SJCRH30 (cell line): ENCODE measurements around the gene HCRTR1. TPM values are rescaled to one million over a fixed set of nuclear protein-coding genes. Genes with fewer than 3 reads are reported as not detected.
"Not testable (repeated sequence)": the region's sequence is repeated elsewhere in the genome, so short reads cannot be mapped to it uniquely, and the experiment has no call there.

Experiments used
- DNase-seq, 2 experiments: peaks; one replicate each; pipeline ENCODE4 v3.0.0-alpha.2; 2015 to 2020
- H3K27ac ChIP-seq: fragments of 250-450 bp; sonication (Bioruptor Pico); 2 replicates; pipeline ENCODE4 v1.5.1; 2020; ENCODE audit warnings: mild to moderate bottlenecking, moderate library complexity
- H3K27me3 ChIP-seq: fragments of 250-450 bp; sonication (Bioruptor Pico); 2 replicates; pipeline ENCODE4 v1.5.1; 2020; ENCODE audit warnings: mild to moderate bottlenecking, moderate library complexity
- H3K36me3 ChIP-seq: fragments of 250-450 bp; sonication (Bioruptor Pico); 2 replicates; pipeline ENCODE4 v1.5.1; 2020; ENCODE audit warnings: mild to moderate bottlenecking, moderate library complexity
- H3K4me1 ChIP-seq: fragments of 250-450 bp; sonication (Bioruptor Pico); 2 replicates; pipeline ENCODE4 v1.5.1; 2020; ENCODE audit warnings: mild to moderate bottlenecking, moderate library complexity
- H3K4me3 ChIP-seq: fragments of 250-450 bp; sonication (Bioruptor Pico); 2 replicates; pipeline ENCODE4 v1.5.1; 2020; ENCODE audit warnings: mild to moderate bottlenecking, moderate library complexity
- H3K9me3 ChIP-seq: fragments of 250-450 bp; sonication (Bioruptor Pico); replicated peaks from 2 replicates; pipeline ENCODE4 v1.5.1; 2020; ENCODE audit warnings: mild to moderate bottlenecking, moderate library complexity
- total RNA-seq: library from RNA; depleted of rRNA; stranded (reverse); fragments of >200 nt; shearing (Covaris generic); gene quantifications from 2 replicates; pipeline ENCODE4 v1.2.3, GENCODE V29; 2014

The HCRTR1 gene
- total RNA-seq, 1 experiment from 2014 or later, result not detected

- no peak for DNase-seq
- H3K27ac ChIP-seq, result no peak overlapping the region
- H3K4me1 ChIP-seq, result peaks cover 27% of the 10 kb centered on the region
- no peaks in the 10 kb centered on the region for H3K9me3 ChIP-seq
- H3K4me3 ChIP-seq, result no peak overlapping the region
- no peaks in the 10 kb centered on the region for H3K36me3 ChIP-seq
- H3K27me3 ChIP-seq, result 0 out of 2 replicates have a peak, but pooled peaks cover 4% of the 10 kb centered on the region
Measured at GRCh38 chr1:31586376-31587327, 30.8 kb upstream of the HCRTR1 start.

DNA sequence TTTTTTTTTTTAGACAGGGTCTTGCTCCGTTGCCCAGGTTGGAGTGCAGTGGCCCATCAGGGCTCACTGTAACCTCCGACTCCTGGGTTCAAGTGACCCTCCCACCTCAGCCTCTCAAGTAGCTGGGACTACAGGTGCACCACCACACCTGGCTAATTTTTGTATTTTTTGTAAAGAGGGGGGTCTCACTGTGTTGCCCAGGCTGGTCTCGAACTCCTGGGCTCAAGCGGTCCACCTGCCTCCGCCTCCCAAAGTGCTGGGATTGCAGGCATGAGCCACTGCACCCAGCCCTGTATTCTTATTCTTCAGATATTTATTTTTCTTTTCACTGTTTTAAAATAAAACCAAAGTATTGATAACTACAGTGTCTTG is 30.2 kb upstream of the HCRTR1 start:
- not testable (repeated sequence) for H3K27me3 ChIP-seq, H3K9me3 ChIP-seq, H3K4me3 ChIP-seq, H3K36me3 ChIP-seq, H3K27ac ChIP-seq, DNase-seq
- peaks cover 33% of the 10 kb centered on the region for H3K4me1 ChIP-seq

GRCh38 chr1:31587720-31588423 is 29.6 kb upstream of the HCRTR1 start:
- DNase-seq, result peak; percentile 41 to 53
- Histone ChIP-seq H3K4me1 (peaks cover 37% of the 10 kb centered on the region), H3K4me3 (no peak overlapping the region), H3K36me3 (no peaks in the 10 kb centered on the region), H3K27ac (no peak overlapping the region), H3K27me3 (no peaks in the 10 kb centered on the region), H3K9me3 (no peaks in the 10 kb centered on the region)

DNA sequence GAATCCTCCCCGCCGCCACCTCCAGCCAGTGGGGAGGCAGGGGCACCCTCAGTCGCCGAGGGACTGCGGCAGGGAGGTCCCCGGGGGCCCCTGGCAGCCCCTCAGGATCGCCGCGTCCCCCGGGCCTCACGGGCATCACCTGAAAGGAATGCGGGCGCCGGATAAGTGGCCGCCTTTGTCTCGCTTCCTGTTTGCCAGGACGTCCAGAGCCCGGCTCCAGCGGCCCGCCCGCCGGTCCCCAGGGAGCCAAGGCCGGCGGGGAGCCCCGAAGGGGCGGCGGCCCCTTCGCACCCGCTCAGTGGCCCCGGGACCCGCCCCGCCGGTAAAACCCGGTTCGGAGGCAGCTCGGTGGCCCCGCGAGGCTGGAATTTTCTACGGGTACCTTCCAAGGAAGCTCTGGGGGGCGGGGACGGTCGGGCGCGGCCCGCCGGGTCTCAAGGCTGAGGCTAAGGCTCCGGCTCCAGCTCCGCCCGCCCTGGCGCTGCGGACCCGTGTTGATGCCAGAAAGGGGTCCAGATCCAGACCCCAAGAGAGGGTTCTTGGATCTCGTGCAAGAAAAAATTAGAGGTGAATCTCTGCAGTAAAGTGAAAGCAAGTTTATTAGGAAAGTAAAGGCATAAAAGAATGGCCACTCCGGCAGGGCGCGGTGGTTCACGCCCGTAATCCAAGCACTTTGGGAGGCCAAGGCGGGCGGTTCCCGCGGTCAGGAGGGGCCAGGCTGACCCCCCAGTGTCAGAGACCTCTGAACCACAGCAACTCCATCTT is 28.6 kb upstream of the HCRTR1 start:
- H3K4me1 ChIP-seq, result peaks cover 31% of the 10 kb centered on the region

GRCh38 chr1:31591425-31592093 is 25.9 kb upstream of the HCRTR1 start:
- DNase-seq, result peak; percentile 67 to 77
- H3K27ac ChIP-seq, result peak overlapping the region; percentile 78

More for the DNA sequence above, 28.6 kb upstream of the HCRTR1 start:
- Histone ChIP-seq H3K27ac (no peak overlapping the region), H3K9me3 (no peaks in the 10 kb centered on the region), H3K36me3 (no peaks in the 10 kb centered on the region), H3K4me3 (no peak overlapping the region), H3K27me3 (no peaks in the 10 kb centered on the region)
- no peak for DNase-seq

DNA sequence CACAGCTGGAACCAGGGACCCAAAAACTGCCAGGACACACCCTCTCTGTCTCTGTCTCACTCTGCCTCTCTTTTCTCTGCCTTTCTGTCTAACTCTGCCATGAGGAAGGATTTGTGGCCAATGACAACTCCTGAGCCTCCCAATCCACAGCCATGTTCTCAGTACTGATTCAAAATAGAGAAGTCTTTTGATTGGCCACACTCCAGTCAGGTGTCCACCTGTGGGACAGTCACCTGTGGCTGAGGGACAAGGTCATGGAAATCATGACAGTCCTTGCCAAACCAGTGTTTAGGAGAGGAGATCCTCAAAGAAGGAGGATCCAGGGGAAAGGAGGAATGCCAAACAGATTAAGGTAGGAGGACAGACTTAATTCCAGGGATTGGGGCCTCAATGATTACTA is 25.4 kb upstream of the HCRTR1 start:
- H3K9me3 ChIP-seq, result no peaks in the 10 kb centered on the region
- H3K4me1 ChIP-seq, result peaks cover 23% of the 10 kb centered on the region
- DNase-seq, result no peak
- no peak overlapping the region for H3K4me3 ChIP-seq
- H3K27me3 ChIP-seq, result peaks cover 9% of the 10 kb centered on the region; the same call in 1 of the 2 replicates
- no peaks in the 10 kb centered on the region for H3K36me3 ChIP-seq
- H3K27ac ChIP-seq, result peak overlapping the region; percentile 78

More at GRCh38 chr1:31591425-31592093, 25.9 kb upstream of the HCRTR1 start:
- no peak overlapping the region for H3K4me3 ChIP-seq
- no peaks in the 10 kb centered on the region for H3K36me3 ChIP-seq
- H3K27me3 ChIP-seq, result peaks cover 5% of the 10 kb centered on the region; the same call in 1 of the 2 replicates
- H3K9me3 ChIP-seq, result no peaks in the 10 kb centered on the region
- H3K4me1 ChIP-seq, result peaks cover 23% of the 10 kb centered on the region

- Histone ChIP-seq H3K9me3 (no peaks in the 10 kb centered on the region), H3K36me3 (no peaks in the 10 kb centered on the region), H3K27me3 (peaks cover 9% of the 10 kb centered on the region; the same call in 1 of the 2 replicates), H3K27ac (no peak overlapping the region), H3K4me3 (no peak overlapping the region), H3K4me1 (peaks cover 23% of the 10 kb centered on the region)
- no peak for DNase-seq
Measured at GRCh38 chr1:31593136-31593665, 24.3 kb upstream of the HCRTR1 start.

- H3K27me3 ChIP-seq, result peaks cover 9% of the 10 kb centered on the region; the same call in 1 of the 2 replicates
- DNase-seq, result peak; percentile 82 to 86
- no peak overlapping the region for H3K4me3 ChIP-seq
- H3K4me1 ChIP-seq, result peaks cover 23% of the 10 kb centered on the region
- no peaks in the 10 kb centered on the region for H3K36me3 ChIP-seq
- H3K9me3 ChIP-seq, result no peaks in the 10 kb centered on the region
- H3K27ac ChIP-seq, result no peak overlapping the region
Measured at GRCh38 chr1:31593770-31594632, 23.5 kb upstream of the HCRTR1 start.

DNA sequence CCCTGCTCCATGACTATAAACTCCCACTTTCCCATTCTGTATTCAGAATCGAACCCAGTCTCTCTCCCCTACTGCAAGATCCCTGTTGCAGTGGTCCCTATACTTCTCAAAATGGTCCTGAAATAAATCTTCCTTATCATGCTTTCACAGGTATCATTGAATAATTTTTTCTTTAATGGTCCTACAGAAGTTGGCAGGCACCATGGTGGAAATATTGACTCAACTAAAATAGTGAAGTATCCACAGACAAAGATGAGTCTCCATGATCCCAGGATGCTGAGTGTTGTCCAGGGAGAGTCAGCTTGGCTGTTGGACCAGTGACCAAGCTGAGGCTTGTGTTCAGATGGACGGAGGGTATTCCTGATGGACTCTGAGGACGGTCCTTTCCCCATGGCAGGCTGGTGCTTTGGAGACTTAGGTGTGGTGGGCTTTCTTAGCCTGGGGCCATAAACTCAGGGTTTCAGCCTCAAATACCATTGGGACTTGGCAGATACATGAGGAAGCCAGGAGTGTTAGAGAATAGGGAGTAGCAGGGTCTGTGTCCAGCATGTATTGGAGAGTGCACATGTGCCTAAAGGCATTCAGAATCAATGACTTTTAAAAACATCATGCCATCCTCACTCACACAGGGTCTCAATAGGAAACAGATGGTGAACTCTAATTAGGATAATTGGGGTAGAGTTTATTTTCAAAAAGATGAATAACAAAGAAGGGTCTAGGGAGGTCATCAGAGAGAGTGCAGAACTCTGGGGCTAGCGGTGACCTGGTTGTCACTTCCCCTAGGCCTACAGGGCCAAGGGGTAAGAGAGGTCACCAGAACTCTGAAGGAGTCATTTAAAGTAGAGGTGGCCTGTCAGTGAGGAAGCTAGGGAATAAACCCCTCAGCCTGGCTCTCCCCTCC is 21.4 kb upstream of the HCRTR1 start:
- no peaks in the 10 kb centered on the region for H3K36me3 ChIP-seq
- peaks cover 9% of the 10 kb centered on the region; the same call in 1 of the 2 replicates for H3K27me3 ChIP-seq
- no peak overlapping the region for H3K27ac ChIP-seq
- H3K4me1 ChIP-seq, result peaks cover 14% of the 10 kb centered on the region
- DNase-seq, result no peak
- H3K4me3 ChIP-seq, result no peak overlapping the region
- H3K9me3 ChIP-seq, result no peaks in the 10 kb centered on the region

DNA sequence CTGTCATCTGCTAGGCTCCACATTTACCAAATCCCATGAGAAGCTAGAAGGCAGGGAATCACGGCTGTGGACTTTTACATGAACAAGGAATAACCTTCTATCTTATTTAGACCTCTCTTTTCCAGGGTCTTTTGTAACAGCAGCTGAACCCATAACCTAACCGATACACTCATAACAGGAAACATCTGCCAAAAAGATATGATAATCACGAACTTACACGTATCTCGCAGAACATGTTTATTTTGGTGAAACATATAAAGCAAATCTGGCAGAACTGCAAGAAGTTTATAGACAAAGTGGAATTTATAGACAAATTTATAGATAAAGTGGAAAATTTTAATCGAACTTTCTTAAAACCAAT is 20.8 kb upstream of the HCRTR1 start:
- no peaks in the 10 kb centered on the region for H3K9me3 ChIP-seq
- H3K4me3 ChIP-seq, result no peak overlapping the region
- peaks cover 9% of the 10 kb centered on the region for H3K27me3 ChIP-seq
- DNase-seq, result no peak
- no peaks in the 10 kb centered on the region for H3K36me3 ChIP-seq
- H3K4me1 ChIP-seq, result peaks cover 9% of the 10 kb centered on the region
- no peak overlapping the region for H3K27ac ChIP-seq

- no peak for DNase-seq
- Histone ChIP-seq H3K27ac (no peak overlapping the region), H3K4me3 (no peak overlapping the region), H3K27me3 (peaks cover 9% of the 10 kb centered on the region), H3K36me3 (no peaks in the 10 kb centered on the region), H3K9me3 (no peaks in the 10 kb centered on the region), H3K4me1 (no peaks in the 10 kb centered on the region)
Measured at GRCh38 chr1:31598980-31599379, 18.5 kb upstream of the HCRTR1 start.

GRCh38 chr1:31600641-31601040 is 16.8 kb upstream of the HCRTR1 start:
- no peaks in the 10 kb centered on the region for H3K36me3 ChIP-seq
- H3K27me3 ChIP-seq, result peaks cover 9% of the 10 kb centered on the region
- H3K9me3 ChIP-seq, result no peaks in the 10 kb centered on the region
- H3K27ac ChIP-seq, result no peak overlapping the region
- no peak for DNase-seq
- no peak overlapping the region for H3K4me3 ChIP-seq
- no peaks in the 10 kb centered on the region for H3K4me1 ChIP-seq
